ENCODE data around the gene DCANP1. TPM values are rescaled to one million over a fixed set of nuclear protein-coding genes. Genes with fewer than 3 reads are reported as not detected.
A peak's percentile ranks its signal among the peaks of the same experiment; 100 is the strongest.

The DCANP1 gene
- total RNA-seq, 1 donor from 2014 or later, result not detected

GRCh38 chr5:135457424-135458071, 10.4 kb upstream of the DCANP1 start:
- DNase-seq (ENCODE audit: low read depth, low spot score), result peak; percentile 19

- DNase-seq (ENCODE audit: low read depth, low spot score), result no peak
These were observed 9.3 kb upstream of the DCANP1 start for GRCh38 chr5:135456238-135457099.

- DNase-seq (ENCODE audit: low read depth, low spot score), result no peak
These were observed 8.7 kb upstream of the DCANP1 start for GRCh38 chr5:135455876-135456237.

DNA sequence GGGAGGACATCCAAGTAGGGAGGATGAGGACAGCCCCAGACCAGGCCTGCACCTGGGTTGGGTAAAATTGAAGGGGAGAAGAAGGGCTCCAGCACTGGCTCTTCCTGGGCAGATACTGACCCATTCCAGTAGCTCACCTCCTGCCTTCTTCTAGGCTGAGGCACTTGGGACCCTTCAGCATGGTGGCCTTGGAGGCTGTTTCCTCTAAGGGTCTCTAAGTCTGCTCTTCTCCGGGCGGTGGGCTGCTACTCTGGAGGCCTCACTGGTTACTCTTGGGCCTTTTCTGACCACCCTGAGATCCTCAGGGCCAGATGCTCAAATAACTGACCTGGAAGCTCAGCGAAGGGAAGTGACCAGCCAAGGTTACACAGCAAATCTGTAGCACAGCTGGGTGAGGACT, 7.8 kb upstream of the DCANP1 start:
- no peak for DNase-seq (ENCODE audit: low read depth, low spot score)

GRCh38 chr5:135453613-135454012, 6.5 kb upstream of the DCANP1 start:
- no peak for DNase-seq (ENCODE audit: low read depth, low spot score)

- DNase-seq (ENCODE audit: low read depth, low spot score), result no peak
These were observed 5.3 kb upstream of the DCANP1 start, which contains the start of gene TIFAB for GRCh38 chr5:135452321-135453030. TSS of gene TIFAB (minus strand) at chr5:135452351. CDS start at chr5:135449939, 2,412 bp downstream.

- no peak for DNase-seq (ENCODE audit: low read depth, low spot score)
These were observed 4.6 kb upstream of the DCANP1 start for GRCh38 chr5:135451581-135452320.

GRCh38 chr5:135450952-135451351, 3.8 kb upstream of the DCANP1 start:
- DNase-seq (ENCODE audit: low read depth, low spot score), result no peak

DNA sequence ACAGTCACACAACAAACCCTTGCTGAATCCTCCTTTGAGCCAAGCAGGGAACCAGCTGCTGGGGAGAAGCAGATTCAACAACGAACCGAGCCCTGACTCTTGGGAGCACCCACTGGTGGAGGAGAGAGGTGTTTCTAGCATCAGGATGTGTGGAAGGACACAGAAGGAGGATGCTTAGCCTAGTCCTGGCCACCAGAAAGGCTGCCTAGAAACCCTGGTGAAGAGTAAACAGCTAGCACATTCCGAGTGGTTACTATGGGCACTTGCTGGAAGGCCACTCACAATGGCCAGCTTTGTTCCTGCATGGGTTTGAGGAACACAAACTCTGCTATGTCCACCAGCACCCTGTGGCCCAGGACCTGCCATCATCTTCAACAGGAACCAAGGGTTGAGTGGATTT, 3.2 kb upstream of the DCANP1 start:
- DNase-seq (ENCODE audit: low read depth, low spot score), result no peak

GRCh38 chr5:135449644-135450043, 2.5 kb upstream of the DCANP1 start:
- no peak for DNase-seq (ENCODE audit: low read depth, low spot score)

DNA sequence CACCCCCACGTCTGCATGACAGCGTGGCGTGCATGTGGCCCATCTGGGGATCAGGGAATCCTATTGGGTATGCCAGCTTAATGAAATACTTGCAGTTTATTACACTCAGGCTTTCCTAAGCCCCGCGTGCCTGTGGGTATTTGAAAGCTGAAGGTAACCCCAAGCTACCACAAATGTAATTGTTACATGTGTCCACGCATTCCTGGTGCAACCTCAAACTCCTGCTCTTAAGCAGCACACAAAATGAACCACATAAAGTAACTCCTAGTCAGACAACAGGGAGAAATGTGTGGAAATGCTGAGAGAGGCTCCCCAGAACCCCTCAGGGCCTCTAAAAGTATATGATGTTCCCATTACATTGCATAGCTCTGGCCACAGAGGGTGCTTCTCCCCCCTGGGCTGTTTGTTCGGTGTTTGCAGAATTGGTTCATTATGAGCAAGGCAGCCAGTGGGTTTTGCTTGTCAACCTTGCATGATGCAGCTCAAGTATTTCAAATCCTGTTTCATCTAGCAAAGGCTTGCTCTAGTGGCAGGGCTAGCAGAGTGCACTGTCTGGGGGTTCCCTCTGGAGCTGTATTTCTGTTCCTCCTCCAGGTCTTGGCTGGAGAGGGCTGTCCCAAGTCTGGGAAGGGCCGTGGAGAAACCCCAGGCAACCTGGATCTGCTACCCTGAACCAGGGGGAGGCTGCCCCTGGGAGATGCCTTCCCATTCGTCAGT, 1.8 kb upstream of the DCANP1 start:
- DNase-seq (ENCODE audit: low read depth, low spot score), result no peak

DNA sequence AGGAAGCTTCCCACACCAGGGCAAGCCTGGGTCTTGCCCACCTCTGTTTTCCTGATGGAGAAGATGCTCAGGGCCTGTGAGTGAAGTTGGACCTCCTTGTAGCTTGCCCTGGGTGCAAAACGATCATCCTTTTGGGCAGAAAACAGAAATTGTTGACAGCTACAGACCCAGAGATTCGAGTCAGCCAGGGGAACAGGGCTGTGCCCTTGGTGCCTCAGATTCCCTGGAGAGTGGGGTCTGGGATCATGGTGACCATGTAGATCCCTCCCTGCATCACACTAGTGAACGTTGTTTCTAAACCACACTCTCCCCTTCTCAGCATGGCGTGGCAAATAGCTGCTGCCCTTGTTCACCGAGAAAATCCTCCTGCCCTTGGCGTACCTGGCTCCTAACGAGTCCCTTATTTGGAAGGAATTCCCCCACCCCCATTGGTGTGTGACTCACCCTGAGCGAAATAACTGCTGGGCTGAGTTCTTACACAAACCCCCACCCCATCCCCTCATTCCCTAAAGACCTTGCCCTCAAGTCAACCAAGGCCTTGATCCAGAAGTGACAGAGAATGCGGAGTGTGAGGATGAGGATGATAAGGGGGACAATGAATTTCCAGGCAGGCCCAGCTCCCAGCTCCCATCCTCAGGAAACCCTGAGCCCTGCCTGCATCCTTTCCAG, 1.1 kb upstream of the DCANP1 start:
- no peak for DNase-seq (ENCODE audit: low read depth, low spot score)

DNA sequence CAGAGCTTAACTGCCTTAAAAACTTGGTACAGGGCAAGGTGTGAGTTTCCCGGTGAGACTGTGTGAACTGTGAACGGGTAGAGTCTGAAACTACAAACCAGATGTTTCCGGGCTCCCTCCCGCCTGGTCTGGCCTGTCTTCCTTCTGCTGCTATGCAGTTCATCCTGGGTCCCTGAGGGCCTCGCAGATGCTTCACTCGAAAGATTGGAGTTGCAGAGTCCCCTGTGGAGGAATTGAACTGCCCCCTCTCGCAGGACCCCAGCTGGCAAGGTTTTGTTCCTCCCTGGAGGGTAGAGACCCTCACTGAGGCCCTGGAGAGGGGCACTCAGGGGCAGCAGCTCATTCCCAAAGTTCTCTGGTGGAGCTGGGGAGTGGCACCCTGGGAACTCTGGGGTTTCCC, 533 bp downstream of the DCANP1 start:
- no peak for DNase-seq (ENCODE audit: low read depth, low spot score)

- no peak for DNase-seq (ENCODE audit: low read depth, low spot score)
These were observed 942 bp downstream of the DCANP1 start for GRCh38 chr5:135446206-135446605.

GRCh38 chr5:135445306-135445985, 1.7 kb downstream of the DCANP1 start:
- no peak for DNase-seq (ENCODE audit: low read depth, low spot score)

- no peak for DNase-seq (ENCODE audit: low read depth, low spot score)
These were observed 2.3 kb downstream of the DCANP1 start for GRCh38 chr5:135444881-135445280.

DNA sequence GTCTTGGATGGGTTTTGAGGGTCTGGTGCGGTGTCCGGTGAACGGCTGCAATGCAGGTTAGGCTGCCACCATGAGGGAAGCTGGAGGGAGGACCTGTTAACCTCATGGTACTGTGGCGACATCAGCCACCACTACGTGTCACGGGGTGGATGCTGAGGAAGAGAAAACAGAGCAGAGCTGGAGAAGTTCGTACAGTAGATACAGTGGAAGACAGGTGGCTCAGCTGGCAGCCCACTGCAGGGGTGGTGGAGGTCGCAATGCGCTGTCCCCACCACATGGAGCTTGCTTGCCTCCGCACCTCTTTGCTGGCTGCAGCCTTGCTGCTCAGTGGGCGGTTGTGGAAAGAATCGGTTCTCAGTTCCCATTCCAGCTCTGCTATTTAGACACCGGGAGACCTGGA, 2.8 kb downstream of the DCANP1 start:
- DNase-seq (ENCODE audit: low read depth, low spot score), result no peak

- DNase-seq (ENCODE audit: low read depth, low spot score), result no peak
These were observed 3.8 kb downstream of the DCANP1 start for GRCh38 chr5:135443161-135443960.

Measured in pulmonary artery endothelial cell (primary cell).